GM18498 (cell line): ENCODE measurements around the gene CENPX.
"Not testable (repeated sequence)": the region's sequence is repeated elsewhere in the genome, so short reads cannot be mapped to it uniquely, and the experiment has no call there.

Experiments used
- ATAC-seq: cut with Tn5 transposase; IDR thresholded peaks from one replicate; pipeline ENCODE4 v1.9.1; 2021; ENCODE audit warnings: mild to moderate bottlenecking, moderate library complexity; ENCODE audit not compliant: unreplicated experiment

CENPX gene

GRCh38 chr17:82041144-82041814 lies 18.6 kb upstream of the CENPX start:
- no peak for ATAC-seq

GRCh38 chr17:82039695-82040299 lies 17.1 kb upstream of the CENPX start:
- ATAC-seq: no peak

DNA sequence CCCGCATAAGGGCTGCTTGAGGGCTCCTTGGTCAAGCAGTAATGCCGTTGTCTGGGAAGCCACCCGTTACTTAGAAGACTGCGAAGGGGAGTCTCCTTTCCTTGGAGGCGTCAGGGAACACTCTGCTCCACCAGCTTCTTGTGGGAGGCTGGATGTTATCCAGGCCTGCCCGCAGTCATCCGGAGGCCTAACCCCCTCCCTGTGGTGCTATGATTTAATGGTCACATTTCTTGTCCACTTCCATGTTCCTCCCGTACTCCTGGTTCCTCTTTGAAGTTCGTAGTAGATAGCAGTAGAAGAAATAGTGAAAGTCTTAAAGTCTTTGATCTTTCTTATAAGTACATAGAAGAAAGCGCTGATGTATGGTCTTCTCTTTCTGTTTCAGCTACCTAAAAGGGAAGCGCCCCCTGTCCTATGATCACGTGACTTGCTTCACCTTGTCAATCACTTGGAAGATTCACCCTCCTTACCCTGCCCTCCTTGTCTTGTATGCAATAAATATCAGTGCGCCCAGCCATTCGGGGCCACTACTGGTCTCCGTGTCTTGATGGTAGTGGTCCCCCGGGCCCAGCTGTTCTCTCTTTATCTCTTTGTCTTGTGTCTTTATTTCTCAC lies 16.2 kb upstream of the CENPX start:
- not testable (repeated sequence) for ATAC-seq

DNA sequence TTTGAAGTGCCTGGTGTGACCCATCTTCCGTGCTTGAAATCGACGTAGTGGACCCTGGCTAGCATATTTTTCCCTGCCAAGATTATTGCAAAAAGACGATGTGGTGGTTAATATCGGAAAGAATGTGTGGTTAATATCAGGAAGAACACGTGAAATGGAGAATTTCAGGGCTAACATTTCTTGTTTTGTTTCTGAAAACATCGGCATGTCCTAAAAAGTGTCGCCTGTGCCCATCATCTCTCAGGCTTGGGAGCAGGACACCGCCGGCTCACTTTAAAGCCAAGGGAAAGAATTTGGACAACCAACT lies 15.2 kb upstream of the CENPX start:
- no peak for ATAC-seq

GRCh38 chr17:82037092-82037888 lies 14.6 kb upstream of the CENPX start, which contains the start of gene DCXR:
Gene DCXR, minus strand, starts transcription at chr17:82037697. Its CDS starts 15 bp downstream, at chr17:82037682.
- ATAC-seq: peak; percentile 90

DNA sequence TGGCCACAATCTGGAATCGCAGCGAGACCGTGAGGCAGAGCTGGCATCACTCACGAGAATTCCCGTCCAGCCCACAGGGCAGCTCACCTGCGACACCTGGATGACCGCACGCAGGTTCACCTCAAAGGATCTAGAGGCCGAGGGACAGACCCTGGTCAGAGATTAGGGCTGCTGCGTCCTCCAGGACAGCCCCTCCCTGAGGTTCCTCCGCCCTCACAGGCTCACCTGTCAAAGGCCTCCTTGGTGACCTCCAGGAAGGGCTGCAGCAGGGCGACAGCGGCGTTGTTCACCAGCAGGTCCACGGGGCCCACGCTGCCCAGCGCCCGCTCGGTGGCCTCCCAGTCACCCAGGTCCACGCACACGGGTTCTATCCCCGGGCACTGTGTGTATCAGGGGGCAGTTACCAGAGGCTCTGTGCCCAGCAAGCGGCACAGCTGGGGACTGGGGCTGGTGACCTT lies 14.0 kb upstream of the CENPX start:
- no peak for ATAC-seq

GRCh38 chr17:82035956-82036633 lies 13.4 kb upstream of the CENPX start:
- ATAC-seq: no peak

- no peak for ATAC-seq
These were observed 12.8 kb upstream of the CENPX start for GRCh38 chr17:82035488-82035887.

GRCh38 chr17:82034371-82035011 lies 11.8 kb upstream of the CENPX start:
- no peak for ATAC-seq

- no peak for ATAC-seq
These were observed 10.8 kb upstream of the CENPX start for GRCh38 chr17:82033359-82034085.

DNA sequence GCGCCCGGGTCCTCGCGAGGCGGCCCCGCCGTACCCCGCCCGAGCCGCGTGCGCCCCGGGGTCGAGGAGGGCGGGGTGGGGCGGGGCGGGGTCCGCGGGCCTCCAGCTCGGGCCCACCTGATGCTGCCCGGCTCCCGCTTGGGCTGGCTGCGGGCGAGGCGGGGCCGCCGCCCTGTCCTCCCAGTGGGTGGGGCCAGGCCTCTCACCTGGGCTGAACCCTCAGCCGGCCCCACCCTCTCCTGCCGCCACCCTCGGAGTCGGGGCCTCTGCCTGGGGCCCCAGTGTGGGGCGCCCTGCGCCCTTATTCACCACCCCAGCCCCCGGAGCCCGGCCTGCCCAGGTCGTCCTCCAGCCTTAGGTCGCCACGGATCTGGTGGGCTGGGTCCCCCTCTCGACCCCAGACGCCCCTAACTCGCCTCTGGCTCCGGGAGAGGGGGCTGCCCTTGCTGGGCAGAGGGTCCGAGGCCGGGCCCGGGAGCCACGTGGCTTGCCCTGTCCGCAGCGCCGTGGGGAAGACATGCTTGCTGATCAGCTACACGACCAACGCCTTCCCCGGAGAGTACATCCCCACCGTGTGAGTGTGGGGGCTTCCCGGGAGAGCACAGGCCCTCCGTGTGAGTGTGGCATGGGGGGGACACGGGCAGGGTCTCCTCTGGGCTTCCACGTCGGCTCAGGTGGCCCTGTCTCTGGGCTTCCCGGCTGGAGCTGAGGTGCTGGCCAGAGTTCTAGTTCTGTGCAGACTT lies 9.4 kb upstream of the CENPX start:
- ATAC-seq: no peak

DNA sequence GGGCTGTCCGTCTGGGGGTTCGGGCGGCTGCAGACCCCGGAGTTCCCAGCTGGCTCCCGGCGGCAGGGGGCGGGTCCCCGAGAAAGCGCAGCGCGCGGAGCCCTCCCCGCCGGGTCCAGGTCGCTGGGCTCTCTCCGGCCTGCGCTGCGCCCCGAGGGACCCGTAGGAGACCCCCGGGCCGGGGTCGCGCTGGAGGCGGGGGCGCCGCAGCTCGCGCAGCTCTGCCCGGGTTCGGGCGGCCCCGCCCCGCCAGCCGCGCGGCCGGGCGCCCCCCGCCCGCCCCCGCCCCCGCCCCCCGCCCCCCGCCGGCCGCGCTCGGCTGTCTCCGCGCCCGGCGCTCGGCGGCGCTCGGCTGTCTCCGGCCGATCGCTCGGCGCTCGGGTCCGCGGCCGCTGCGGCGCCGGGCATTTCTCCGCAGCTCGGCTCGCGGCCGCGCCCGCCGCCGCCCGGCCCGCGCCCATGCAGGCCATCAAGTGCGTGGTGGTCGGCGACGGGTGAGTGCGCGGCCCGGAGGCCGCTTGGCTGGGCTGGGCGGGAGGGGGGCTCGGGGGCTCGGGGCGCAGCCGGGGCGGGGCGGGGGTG lies 8.7 kb upstream of the CENPX start, which contains the start of gene RAC3:
Gene RAC3, plus strand, starts transcription at position 376 of the 582 bp plus-strand sequence. Its CDS starts 84 bp downstream, at position 460.
- ATAC-seq: no peak

DNA sequence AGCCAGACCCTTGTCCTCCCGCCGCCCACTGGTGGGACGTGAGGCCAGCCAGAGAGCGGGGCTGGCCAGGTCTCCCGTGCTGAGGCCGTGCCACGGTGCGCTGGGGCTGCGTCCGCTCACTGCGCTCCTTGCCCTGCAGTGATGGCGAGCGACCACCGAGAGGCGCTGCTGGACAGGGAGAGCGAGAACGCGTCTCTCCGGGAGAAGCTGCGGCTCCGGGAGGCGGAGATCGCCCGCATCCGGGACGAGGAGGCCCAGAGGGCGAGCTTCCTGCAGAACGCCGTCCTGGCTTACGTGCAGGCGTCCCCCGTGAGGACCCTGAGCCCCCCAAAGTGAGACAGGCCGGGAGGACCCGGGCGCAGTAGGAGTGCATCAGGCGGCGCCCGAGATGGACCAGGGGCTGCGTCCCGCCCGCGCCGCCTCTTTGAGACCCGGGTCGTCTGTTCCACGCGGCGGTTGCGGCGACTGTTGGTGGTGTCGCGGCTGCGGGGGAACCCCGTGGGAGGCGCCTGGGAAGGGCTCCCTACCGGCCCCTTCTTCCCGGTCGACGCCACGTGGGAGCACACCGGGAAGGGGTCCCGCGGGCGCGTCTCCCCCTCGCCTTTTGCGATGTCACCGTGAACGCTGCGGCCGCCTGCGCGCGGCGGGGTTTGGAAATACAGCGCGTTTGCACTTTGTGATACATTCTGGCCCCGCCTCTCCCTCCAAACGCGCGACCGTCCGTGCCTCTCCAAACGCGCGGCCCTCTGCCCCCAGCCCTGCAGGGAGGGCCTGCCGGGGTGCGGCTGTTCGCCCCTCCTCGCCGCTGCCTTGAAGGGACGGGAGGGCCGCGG lies 8.0 kb upstream of the CENPX start:
- no peak for ATAC-seq

GRCh38 chr17:82029990-82030469 lies 7.4 kb upstream of the CENPX start:
- ATAC-seq: no peak

DNA sequence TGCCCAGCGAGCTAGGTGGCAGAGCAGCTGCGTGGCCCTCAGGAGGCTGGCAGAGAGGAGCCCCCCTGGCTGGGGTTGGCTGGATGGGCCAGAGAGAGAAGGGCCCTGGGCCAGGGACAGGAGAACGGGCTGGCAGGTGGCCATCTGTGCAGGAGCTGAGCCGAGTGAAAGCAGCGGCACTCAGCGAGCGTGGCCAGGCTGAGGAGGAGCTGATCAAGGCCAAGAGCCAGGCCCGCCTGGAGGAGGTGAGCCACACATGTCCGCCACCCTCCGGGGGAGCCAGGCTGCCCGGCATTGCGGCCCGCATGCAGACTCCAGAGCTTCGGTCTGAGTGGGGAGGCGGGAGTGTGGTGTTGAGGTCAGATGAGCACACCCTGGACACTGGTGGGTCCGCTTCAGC lies 6.7 kb upstream of the CENPX start:
- no peak for ATAC-seq

GRCh38 chr17:82028966-82029365 lies 6.3 kb upstream of the CENPX start:
- ATAC-seq: no peak

DNA sequence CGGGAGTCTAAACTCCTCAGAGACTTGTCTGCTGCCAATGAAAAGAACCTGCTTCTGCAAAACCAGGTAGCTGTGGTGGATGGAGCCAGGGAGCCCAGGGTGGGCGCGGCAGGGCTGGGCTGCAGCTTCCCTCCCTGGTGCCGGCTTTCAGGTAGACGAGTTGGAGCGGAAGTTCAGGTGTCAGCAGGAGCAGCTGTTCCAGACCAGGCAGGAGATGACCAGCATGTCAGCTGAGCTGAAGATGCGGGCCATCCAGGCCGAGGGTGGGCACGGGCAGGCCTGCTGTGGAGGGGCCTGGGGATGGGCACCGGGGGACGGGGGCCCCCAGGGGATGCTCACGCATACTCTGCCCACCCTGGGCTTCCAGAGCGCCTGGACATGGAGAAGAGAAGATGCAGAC lies 5.6 kb upstream of the CENPX start:
- ATAC-seq: no peak
